Measurements from ENCODE around the gene NUCB2. TPM values are rescaled to one million over a fixed set of nuclear protein-coding genes. Genes with fewer than 3 reads are reported as not detected.

NUCB2 gene
- total RNA-seq, 1 experiment from 2014 or later = 58.6 TPM

DNA sequence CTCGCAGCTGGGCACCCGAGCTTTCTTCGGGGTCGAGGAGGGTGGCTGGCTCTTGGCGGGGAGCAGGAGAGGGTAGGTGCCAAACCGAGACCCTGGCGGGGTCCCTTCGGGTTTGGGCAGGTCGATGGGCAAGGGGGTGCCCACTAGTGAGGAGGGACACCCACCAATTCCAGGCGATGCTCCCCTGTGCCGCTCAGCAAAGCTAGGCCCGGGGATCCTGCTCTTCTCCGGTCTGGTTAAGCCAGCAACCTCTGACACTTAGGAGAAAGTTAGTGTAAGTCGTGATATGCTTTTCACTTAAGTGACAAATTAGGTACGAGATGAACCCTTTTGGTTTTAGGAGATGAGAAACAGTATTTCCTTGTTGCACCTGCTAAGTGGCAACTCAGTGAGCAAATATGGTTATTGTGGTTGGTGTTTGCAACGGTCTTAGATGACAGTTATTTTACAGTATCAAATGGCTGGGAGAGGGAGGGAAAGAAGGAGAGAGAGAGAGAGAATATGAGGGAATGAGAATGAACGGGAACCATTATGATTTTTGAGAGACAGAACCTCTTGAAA lies 565 bp downstream of the NUCB2 start:
- DNase-seq = no peak
- Mint-ChIP-seq H3K4me3 (ENCODE audit: low read depth, unreplicated experiment) (peak overlapping the region; percentile 69), H3K27ac (ENCODE audit: unreplicated experiment) (peak overlapping the region; percentile 94), H3K4me1 (ENCODE audit: low read depth, unreplicated experiment) (peaks cover 17% of the 10 kb centered on the region), H3K9me3 (ENCODE audit: low read depth, unreplicated experiment) (no peaks in the 10 kb centered on the region), H3K36me3 (ENCODE audit: insufficient read depth, unreplicated experiment) (peaks cover 21% of the 10 kb centered on the region), H3K27me3 (ENCODE audit: unreplicated experiment) (no peaks in the 10 kb centered on the region)
- BruUV-seq (replicated peaks) = no TSS peak
- CTCF ChIA-PET = interaction anchor here (1.0 to 1.1 kb wide), 2 partner anchors 9 to 44 kb away, joined by 3 to 4 read pairs; no protein-coding TSS in a partner anchor
- TF ChIP-seq, protein P1, sequence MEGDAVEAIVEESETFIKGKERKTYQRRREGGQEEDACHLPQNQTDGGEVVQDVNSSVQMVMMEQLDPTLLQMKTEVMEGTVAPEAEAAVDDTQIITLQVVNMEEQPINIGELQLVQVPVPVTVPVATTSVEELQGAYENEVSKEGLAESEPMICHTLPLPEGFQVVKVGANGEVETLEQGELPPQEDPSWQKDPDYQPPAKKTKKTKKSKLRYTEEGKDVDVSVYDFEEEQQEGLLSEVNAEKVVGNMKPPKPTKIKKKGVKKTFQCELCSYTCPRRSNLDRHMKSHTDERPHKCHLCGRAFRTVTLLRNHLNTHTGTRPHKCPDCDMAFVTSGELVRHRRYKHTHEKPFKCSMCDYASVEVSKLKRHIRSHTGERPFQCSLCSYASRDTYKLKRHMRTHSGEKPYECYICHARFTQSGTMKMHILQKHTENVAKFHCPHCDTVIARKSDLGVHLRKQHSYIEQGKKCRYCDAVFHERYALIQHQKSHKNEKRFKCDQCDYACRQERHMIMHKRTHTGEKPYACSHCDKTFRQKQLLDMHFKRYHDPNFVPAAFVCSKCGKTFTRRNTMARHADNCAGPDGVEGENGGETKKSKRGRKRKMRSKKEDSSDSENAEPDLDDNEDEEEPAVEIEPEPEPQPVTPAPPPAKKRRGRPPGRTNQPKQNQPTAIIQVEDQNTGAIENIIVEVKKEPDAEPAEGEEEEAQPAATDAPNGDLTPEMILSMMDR (IDR thresholded peaks at IDR 0.05; ENCODE audit: unreplicated experiment) = no peak
- intact Hi-C loops (cut with micrococcal nuclease; ENCODE audit: unreplicated experiment) = no loop called here

DNA sequence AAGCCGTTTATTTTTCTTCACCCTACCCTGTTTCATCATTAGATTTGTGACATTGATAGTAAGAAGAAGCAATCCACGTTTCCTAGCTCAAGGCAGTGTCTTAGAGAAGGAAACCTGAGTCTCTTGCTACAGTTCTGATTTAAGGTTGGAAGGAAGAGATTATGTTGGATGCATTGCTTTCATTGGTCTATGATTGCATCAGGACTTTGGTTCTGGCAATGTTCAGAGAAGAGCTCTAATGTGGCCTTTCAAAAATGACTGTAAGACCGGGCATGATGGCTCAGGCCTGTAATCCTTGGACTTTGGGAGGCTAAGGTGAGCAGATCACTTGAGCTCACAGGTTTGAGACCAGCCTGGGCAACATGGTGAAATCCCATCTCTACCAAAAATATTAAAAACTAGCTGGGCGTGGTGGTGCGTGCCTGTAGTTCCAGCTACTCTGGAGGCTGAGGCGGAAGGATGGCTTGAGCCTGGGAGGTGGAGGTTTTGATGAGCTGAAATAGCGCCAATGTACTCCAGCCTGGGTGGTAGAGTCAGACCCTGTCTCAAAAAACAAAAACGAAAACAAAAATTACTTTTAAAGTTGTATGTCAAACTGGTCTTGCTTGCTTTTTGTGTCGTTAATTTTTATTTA lies 4.1 kb downstream of the NUCB2 start:
- BruUV-seq (replicated peaks) = no TSS peak
- H3K27me3 Mint-ChIP-seq (ENCODE audit: unreplicated experiment) = no peaks in the 10 kb centered on the region
- DNase-seq = no peak
- H3K36me3 Mint-ChIP-seq (ENCODE audit: insufficient read depth, unreplicated experiment) = peaks cover 24% of the 10 kb centered on the region
- no peak overlapping the region for H3K4me3 Mint-ChIP-seq (ENCODE audit: low read depth, unreplicated experiment)
- no peaks in the 10 kb centered on the region for H3K9me3 Mint-ChIP-seq (ENCODE audit: low read depth, unreplicated experiment)
- CTCF ChIA-PET = no interaction called here
- no peak overlapping the region for H3K27ac Mint-ChIP-seq (ENCODE audit: unreplicated experiment)
- TF ChIP-seq, protein P1 (IDR thresholded peaks at IDR 0.05; ENCODE audit: unreplicated experiment) = no peak
- intact Hi-C loops (cut with micrococcal nuclease; ENCODE audit: unreplicated experiment) = no loop called here
- peaks cover 16% of the 10 kb centered on the region for H3K4me1 Mint-ChIP-seq (ENCODE audit: low read depth, unreplicated experiment)

DNA sequence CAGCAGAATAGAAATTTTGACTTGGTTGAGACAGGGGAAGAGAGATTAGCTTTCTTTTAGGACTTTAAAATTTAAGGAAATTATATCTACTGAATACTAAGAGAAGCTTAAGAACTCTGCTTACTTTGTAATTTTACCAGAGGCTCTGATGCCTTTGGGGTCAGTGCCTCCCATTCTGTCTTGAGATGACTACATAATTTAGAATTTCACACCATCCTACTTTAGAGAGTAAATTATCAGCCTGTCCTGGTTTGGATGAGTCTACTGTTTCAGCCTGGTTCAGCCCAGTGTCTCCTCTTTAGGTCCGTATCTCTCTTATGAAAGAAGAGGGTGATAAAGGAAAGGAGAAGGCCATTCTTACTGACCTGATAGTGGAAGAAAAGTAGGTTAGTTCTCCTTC lies 9.8 kb downstream of the NUCB2 start:
- Mint-ChIP-seq H3K4me3 (ENCODE audit: low read depth, unreplicated experiment) (no peak overlapping the region), H3K36me3 (ENCODE audit: insufficient read depth, unreplicated experiment) (peaks cover 4% of the 10 kb centered on the region), H3K27ac (ENCODE audit: unreplicated experiment) (no peak overlapping the region), H3K9me3 (ENCODE audit: low read depth, unreplicated experiment) (no peaks in the 10 kb centered on the region), H3K4me1 (ENCODE audit: low read depth, unreplicated experiment) (no peaks in the 10 kb centered on the region), H3K27me3 (ENCODE audit: unreplicated experiment) (no peaks in the 10 kb centered on the region)
- no TSS peak for BruUV-seq (replicated peaks)
- TF ChIP-seq, protein P1 (IDR thresholded peaks at IDR 0.05; ENCODE audit: unreplicated experiment) = no peak
- intact Hi-C loops (cut with micrococcal nuclease; ENCODE audit: unreplicated experiment) = no loop called here
- CTCF ChIA-PET = interaction anchor here (0.8 to 1.0 kb wide), 2 partner anchors 10 to 48 kb away, joined by 3 to 9 read pairs; partner anchors contain the start of gene NUCB2
- no peak for DNase-seq

DNA sequence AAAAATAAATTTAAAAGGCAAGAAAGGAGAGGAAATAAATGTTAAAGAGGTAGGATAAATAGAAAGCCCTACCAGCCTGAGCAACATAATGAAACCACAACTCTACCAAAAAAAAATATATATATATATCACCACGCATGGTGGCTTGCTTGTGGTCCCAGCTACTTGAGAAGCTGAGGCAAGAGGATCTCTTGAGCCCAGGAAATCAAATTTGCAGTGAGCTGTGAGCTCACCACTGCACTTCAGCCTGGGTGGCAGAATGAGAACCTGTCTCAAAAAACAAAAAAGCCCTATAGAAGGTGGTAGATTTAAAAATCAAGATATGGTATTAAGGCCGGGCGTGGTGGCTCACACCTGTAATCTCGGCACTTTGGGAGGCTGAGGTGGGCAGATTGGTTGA lies 10.5 kb downstream of the NUCB2 start:
- no peaks in the 10 kb centered on the region for H3K4me1 Mint-ChIP-seq (ENCODE audit: low read depth, unreplicated experiment)
- H3K27me3 Mint-ChIP-seq (ENCODE audit: unreplicated experiment) = no peaks in the 10 kb centered on the region
- peaks cover 4% of the 10 kb centered on the region for H3K36me3 Mint-ChIP-seq (ENCODE audit: insufficient read depth, unreplicated experiment)
- no peaks in the 10 kb centered on the region for H3K9me3 Mint-ChIP-seq (ENCODE audit: low read depth, unreplicated experiment)
- intact Hi-C loops (cut with micrococcal nuclease; ENCODE audit: unreplicated experiment) = no loop called here
- BruUV-seq (replicated peaks) = no TSS peak
- no peak overlapping the region for H3K4me3 Mint-ChIP-seq (ENCODE audit: low read depth, unreplicated experiment)
- no peak for DNase-seq
- CTCF ChIA-PET = no interaction called here
- no peak overlapping the region for H3K27ac Mint-ChIP-seq (ENCODE audit: unreplicated experiment)
- TF ChIP-seq, protein P1 (IDR thresholded peaks at IDR 0.05; ENCODE audit: unreplicated experiment) = no peak

Data from Calu3 (cell line).